Measurements from ENCODE around the gene TXNDC15.
"Not testable (repeated sequence)": the region's sequence is repeated elsewhere in the genome, so short reads cannot be mapped to it uniquely, and the experiment has no call there.

The TXNDC15 gene

DNA sequence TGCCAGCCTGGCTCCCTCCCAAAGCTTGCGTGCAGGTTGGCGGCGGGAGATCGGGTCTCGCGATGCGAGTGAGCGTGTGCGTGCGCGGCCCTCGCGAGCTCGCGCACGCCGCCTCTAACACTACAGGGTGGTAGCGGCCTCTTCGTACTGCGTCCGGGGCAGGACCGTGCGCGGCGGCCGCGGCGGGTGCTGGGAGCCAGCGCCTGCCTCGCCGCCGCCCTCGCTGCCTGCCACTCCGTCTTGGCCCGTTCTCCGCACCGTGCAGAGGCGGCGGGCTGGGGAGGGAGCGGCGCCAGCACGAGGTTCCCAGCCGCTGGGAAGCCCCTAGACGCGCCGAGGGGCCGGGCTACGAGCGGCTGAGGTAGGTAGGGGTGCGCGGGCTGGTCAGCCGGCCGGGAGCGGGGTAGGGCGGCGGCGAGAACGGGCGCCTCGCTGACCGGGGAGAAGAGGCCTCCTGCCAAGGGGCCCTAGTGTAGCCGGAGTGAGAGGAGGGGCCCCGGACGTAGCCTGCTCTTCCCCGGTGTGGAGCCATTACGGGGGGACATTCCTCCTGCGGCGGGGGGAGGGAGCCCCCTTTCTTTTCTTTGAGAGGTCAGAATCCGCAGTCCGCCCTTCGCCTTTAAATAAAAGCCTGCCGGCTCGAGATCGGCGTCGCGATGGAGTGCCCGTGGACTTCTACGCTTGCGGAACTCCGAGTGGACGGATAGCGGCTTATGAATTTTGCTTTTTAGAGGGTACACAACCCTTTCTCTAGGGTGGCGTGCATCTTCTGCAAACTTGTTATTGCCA, 28.1 kb upstream of the TXNDC15 start, which contains the start of gene C5orf24:
TSS of gene C5orf24 (plus strand) at position 117 of the 789 bp plus-strand sequence. CDS start 8,933 bp downstream, outside the sequence.
- H3K27me3 ChIP-seq (ENCODE audit: control insufficient read depth in 1 of 2, insufficient read depth in 2 of 2, low read length in 2 of 2), result no peaks in the 10 kb centered on the region
- no peaks in the 10 kb centered on the region for H3K36me3 ChIP-seq (ENCODE audit: control insufficient read depth in 2 of 2, insufficient read depth in 2 of 2, low read length in 2 of 2)
- H3K9me3 ChIP-seq (ENCODE audit: control insufficient read depth in 2 of 2, low read length in 2 of 2), result no peaks in the 10 kb centered on the region
- H3K4me1 ChIP-seq (ENCODE audit: control insufficient read depth, insufficient read depth, low read length), result peaks cover 14% of the 10 kb centered on the region
- peak within 1 kb of the TSS; percentile 77 to 89 for H3K9ac ChIP-seq (ENCODE audit: low read length in 2 of 2)
- peak within 1 kb of the TSS; percentile 86 to 93 for H3K4me3 ChIP-seq (ENCODE audit: low read length in 2 of 2)
- peak within 1 kb of the TSS; percentile 85 for H3K27ac ChIP-seq (ENCODE audit: low read length)

DNA sequence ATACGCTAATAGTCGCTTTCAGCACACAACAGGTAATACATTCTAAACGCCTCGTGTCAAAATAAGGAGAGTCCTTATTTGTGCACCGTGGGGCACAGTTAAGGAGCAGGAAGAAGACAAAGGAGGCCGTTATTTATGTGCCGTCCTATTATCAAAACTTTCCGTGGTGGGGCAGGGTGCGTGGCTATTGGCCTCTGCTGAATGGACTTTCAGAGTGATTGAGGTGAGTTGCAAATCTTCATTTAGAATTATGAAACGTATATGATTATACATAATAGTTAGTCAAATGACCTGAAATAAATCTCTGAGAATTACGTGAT, 27.6 kb upstream of the TXNDC15 start:
- Histone ChIP-seq H3K4me1 (ENCODE audit: control insufficient read depth, insufficient read depth, low read length) (peaks cover 16% of the 10 kb centered on the region), H3K4me3 (ENCODE audit: low read length in 2 of 2) (peak overlapping the region; percentile 86 to 93), H3K36me3 (ENCODE audit: control insufficient read depth in 2 of 2, insufficient read depth in 2 of 2, low read length in 2 of 2) (no peaks in the 10 kb centered on the region), H3K27ac (ENCODE audit: low read length) (peak overlapping the region; percentile 85), H3K9me3 (ENCODE audit: control insufficient read depth in 2 of 2, low read length in 2 of 2) (no peaks in the 10 kb centered on the region), H3K9ac (ENCODE audit: low read length in 2 of 2) (peak overlapping the region; percentile 77 to 89), H3K27me3 (ENCODE audit: control insufficient read depth in 1 of 2, insufficient read depth in 2 of 2, low read length in 2 of 2) (no peaks in the 10 kb centered on the region)

DNA sequence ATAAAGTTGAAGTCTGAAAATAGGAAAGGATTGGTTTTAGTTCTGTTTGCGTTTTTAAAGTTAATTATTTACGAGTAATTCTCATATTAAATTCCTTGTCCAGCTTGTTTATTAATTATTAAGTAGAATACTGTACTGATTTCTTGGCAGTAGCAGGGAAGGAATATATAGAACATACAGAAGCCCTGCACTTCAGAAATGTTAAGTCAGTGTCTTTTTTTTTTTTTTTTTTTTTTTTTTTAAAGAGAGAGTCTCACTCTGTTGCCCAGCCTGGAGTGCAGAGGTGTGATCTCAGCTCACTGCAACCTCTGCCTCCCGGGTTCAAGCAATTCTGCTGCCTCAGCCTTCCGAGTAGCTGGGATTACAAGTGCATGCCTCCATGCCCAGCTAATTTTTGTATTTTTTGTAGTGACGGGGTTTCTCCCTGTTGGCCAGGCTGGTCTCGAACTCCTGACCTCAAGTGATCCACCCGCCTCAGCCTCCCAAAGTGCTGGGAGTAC, 24.7 kb upstream of the TXNDC15 start:
- not testable (repeated sequence) for H3K36me3 ChIP-seq (ENCODE audit: control insufficient read depth in 2 of 2, insufficient read depth in 2 of 2, low read length in 2 of 2); H3K27ac ChIP-seq (ENCODE audit: low read length); H3K4me3 ChIP-seq (ENCODE audit: low read length in 2 of 2); H3K9me3 ChIP-seq (ENCODE audit: control insufficient read depth in 2 of 2, low read length in 2 of 2); H3K9ac ChIP-seq (ENCODE audit: low read length in 2 of 2); H3K27me3 ChIP-seq (ENCODE audit: control insufficient read depth in 1 of 2, insufficient read depth in 2 of 2, low read length in 2 of 2)
- H3K4me1 ChIP-seq (ENCODE audit: control insufficient read depth, insufficient read depth, low read length), result peaks cover 16% of the 10 kb centered on the region

DNA sequence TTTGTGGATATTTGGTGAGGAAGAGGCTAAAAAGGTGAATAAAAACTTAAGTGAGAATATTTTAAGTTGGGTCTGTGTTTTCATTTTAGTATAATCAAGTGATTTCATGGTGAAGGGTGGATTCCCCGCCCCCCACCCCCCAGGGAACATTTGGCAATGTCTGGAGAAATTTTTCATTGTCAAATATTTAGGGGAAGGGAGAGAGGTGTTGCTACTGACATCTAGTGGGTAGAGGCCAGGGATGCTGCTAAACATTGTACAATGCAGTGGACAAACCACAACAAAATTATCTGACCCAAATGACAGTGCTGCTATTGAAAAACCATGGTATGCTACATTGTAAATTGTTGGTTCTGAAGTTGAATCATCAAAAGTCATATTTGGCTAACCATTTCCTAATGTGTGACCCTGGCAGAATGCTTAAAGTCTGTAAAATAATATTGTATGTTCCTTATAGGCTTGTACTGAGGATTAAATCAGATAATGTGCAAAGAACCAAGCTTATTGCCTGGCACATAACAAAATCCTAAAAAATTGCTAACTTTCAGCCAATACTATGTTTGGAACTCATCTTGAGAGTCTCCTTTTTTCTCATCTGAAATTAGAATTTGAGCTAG, 22.8 kb upstream of the TXNDC15 start:
- no peak overlapping the region for H3K9ac ChIP-seq (ENCODE audit: low read length in 2 of 2)
- H3K4me3 ChIP-seq (ENCODE audit: low read length in 2 of 2), result no peak overlapping the region
- H3K27me3 ChIP-seq (ENCODE audit: control insufficient read depth in 1 of 2, insufficient read depth in 2 of 2, low read length in 2 of 2), result no peaks in the 10 kb centered on the region
- H3K27ac ChIP-seq (ENCODE audit: low read length), result no peak overlapping the region
- H3K36me3 ChIP-seq (ENCODE audit: control insufficient read depth in 2 of 2, insufficient read depth in 2 of 2, low read length in 2 of 2), result peaks cover 8 to 13% of the 10 kb centered on the region in 2 donors
- H3K4me1 ChIP-seq (ENCODE audit: control insufficient read depth, insufficient read depth, low read length), result peaks cover 16% of the 10 kb centered on the region
- H3K9me3 ChIP-seq (ENCODE audit: control insufficient read depth in 2 of 2, low read length in 2 of 2), result no peaks in the 10 kb centered on the region

DNA sequence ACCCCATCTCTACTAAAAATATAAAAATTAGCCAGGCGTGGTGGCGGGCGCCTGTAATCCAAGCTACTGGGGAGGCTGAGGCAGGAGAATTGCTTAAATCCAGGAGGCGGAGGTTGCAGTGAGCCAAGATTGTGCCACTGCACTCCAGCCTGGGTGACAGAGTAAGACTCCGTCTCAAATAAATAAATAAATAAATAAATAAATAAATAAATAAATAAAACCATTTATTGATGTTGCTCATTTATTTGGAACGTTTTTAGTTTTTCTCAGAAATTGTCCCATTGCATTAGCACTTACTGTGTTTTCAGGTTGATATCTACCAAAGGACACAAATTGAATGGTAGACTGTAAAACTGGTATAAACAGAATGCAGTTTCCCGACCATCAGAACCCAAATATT, 17.7 kb upstream of the TXNDC15 start:
- not testable (repeated sequence) for H3K9ac ChIP-seq (ENCODE audit: low read length in 2 of 2); H3K27ac ChIP-seq (ENCODE audit: low read length); H3K27me3 ChIP-seq (ENCODE audit: control insufficient read depth in 1 of 2, insufficient read depth in 2 of 2, low read length in 2 of 2); H3K9me3 ChIP-seq (ENCODE audit: control insufficient read depth in 2 of 2, low read length in 2 of 2); H3K4me3 ChIP-seq (ENCODE audit: low read length in 2 of 2); H3K4me1 ChIP-seq (ENCODE audit: control insufficient read depth, insufficient read depth, low read length)
- H3K36me3 ChIP-seq (ENCODE audit: control insufficient read depth in 2 of 2, insufficient read depth in 2 of 2, low read length in 2 of 2), result peaks cover 11 to 21% of the 10 kb centered on the region in 2 donors

DNA sequence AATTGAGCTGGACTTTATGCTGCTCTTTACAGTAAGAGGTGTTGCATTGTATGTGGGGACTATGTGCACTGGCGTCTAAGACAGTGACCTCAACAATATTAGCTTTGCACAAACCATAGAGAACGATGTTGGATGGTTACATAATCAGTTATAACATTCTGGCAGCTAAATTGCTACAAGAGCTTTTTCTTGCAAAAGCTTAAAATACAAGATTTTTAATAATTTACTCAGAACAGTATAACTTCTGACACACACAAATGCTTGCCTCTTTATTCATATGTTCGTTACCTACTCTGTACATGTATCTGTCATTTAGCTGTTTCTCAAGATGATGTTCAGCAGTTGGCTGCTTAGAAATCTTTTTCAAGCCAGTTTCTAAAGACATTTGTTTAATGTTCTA, 16.8 kb upstream of the TXNDC15 start:
- Histone ChIP-seq H3K27me3 (ENCODE audit: control insufficient read depth in 1 of 2, insufficient read depth in 2 of 2, low read length in 2 of 2) (no peaks in the 10 kb centered on the region), H3K9ac (ENCODE audit: low read length in 2 of 2) (no peak overlapping the region), H3K4me3 (ENCODE audit: low read length in 2 of 2) (no peak overlapping the region), H3K27ac (ENCODE audit: low read length) (no peak overlapping the region), H3K4me1 (ENCODE audit: control insufficient read depth, insufficient read depth, low read length) (no peaks in the 10 kb centered on the region), H3K36me3 (ENCODE audit: control insufficient read depth in 2 of 2, insufficient read depth in 2 of 2, low read length in 2 of 2) (peaks cover 11 to 20% of the 10 kb centered on the region in 2 donors), H3K9me3 (ENCODE audit: control insufficient read depth in 2 of 2, low read length in 2 of 2) (no peaks in the 10 kb centered on the region)

DNA sequence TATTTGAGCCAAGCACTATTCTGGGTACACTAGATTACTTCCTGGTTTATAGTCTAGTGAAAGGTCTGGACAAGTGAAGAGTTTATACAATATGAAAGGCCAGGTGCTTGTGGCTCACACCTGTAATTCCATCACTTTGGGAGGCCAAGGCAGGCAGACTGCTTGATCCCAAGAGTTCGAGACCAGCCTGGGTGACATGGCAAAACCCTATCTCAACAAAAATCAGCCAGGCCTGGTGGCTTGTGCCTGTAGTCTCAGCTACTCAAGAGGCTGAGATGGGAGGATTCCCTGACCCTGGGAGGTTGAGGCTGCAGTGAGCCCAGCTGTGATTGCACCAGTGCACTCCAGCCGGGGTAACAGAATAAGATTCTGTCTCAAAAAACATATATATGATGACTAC, 9.5 kb upstream of the TXNDC15 start:
- H3K9ac ChIP-seq (ENCODE audit: low read length in 2 of 2), result no peak overlapping the region
- H3K27me3 ChIP-seq (ENCODE audit: control insufficient read depth in 1 of 2, insufficient read depth in 2 of 2, low read length in 2 of 2), result no peaks in the 10 kb centered on the region
- H3K4me1 ChIP-seq (ENCODE audit: control insufficient read depth, insufficient read depth, low read length), result no peaks in the 10 kb centered on the region
- no peak overlapping the region for H3K27ac ChIP-seq (ENCODE audit: low read length)
- H3K36me3 ChIP-seq (ENCODE audit: control insufficient read depth in 2 of 2, insufficient read depth in 2 of 2, low read length in 2 of 2), result peaks cover 3 to 4% of the 10 kb centered on the region in 2 donors
- H3K4me3 ChIP-seq (ENCODE audit: low read length in 2 of 2), result no peak overlapping the region
- H3K9me3 ChIP-seq (ENCODE audit: control insufficient read depth in 2 of 2, low read length in 2 of 2), result no peaks in the 10 kb centered on the region

DNA sequence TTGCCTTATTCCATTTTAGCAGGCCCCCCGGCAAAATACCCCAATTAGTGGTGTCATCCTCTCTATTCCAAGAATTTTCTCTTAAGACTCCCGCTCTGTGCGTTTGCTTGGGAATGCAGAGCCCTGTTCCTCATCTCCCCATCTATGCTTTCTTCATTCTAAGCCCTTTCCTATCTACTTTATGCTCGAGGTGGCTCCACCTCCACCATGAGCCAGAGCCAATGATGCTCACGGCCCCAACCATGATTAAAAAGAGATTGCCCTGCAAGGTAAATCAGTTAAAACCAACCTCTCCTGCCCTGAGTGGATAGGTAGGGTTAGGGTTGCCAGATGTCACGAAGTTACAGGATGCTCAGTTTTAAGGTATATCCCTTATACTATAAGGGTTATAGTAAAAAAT, 677 bp upstream of the TXNDC15 start:
- Histone ChIP-seq H3K27ac (ENCODE audit: low read length) (peak overlapping the region; percentile 89), H3K4me3 (ENCODE audit: low read length in 2 of 2) (peak overlapping the region; percentile 93 to 94), H3K9ac (ENCODE audit: low read length in 2 of 2) (peak overlapping the region; percentile 81 to 89), H3K36me3 (ENCODE audit: control insufficient read depth in 2 of 2, insufficient read depth in 2 of 2, low read length in 2 of 2) (no peaks in the 10 kb centered on the region), H3K27me3 (ENCODE audit: control insufficient read depth in 1 of 2, insufficient read depth in 2 of 2, low read length in 2 of 2) (no peaks in the 10 kb centered on the region), H3K9me3 (ENCODE audit: control insufficient read depth in 2 of 2, low read length in 2 of 2) (no peaks in the 10 kb centered on the region), H3K4me1 (ENCODE audit: control insufficient read depth, insufficient read depth, low read length) (peaks cover 22% of the 10 kb centered on the region)

DNA sequence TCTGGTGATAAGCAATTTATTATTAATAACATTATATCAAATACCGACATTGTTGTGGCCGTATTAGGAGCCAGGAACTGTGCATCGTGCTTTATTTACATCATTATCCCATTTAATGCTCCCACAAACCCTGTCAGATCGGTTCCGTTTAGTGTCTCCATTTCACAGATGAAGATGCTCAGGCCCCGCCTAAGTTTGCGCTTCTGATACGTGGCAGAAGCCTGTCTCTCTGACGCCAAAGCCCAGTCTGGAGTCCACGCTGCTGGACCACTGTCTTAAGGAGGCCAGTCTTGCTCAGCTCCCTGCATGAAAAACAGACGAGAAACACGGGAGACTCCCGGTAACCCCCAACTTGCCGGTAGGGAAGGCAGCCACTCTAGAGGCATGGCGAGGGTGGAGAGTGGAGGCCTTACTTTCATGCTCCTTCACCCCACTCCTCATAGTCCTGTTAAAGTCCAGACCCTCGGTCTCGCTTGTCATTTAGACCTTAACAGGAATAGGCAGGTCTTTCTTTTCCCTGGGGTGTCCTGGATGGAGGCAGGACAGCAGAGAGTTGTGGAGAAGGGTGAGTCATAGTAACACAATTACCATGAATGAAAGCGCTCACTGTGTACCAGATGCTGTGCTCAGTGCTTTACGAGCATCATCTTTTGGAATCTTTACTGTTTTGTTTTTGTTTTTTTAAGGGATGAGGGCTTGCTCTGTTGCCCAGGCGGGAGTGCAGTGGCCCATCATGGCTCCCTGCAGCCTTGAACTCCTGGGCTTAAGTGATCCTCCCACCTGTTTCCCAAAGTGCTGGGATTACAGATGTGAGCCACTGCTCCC, 872 bp downstream of the TXNDC15 start:
- Histone ChIP-seq H3K9me3 (ENCODE audit: control insufficient read depth in 2 of 2, low read length in 2 of 2) (no peaks in the 10 kb centered on the region), H3K27me3 (ENCODE audit: control insufficient read depth in 1 of 2, insufficient read depth in 2 of 2, low read length in 2 of 2) (no peaks in the 10 kb centered on the region), H3K9ac (ENCODE audit: low read length in 2 of 2) (peak overlapping the region; percentile 81 to 89), H3K27ac (ENCODE audit: low read length) (peak overlapping the region; percentile 89), H3K4me3 (ENCODE audit: low read length in 2 of 2) (peak overlapping the region; percentile 93 to 94), H3K4me1 (ENCODE audit: control insufficient read depth, insufficient read depth, low read length) (peaks cover 22% of the 10 kb centered on the region), H3K36me3 (ENCODE audit: control insufficient read depth in 2 of 2, insufficient read depth in 2 of 2, low read length in 2 of 2) (no peaks in the 10 kb centered on the region)

DNA sequence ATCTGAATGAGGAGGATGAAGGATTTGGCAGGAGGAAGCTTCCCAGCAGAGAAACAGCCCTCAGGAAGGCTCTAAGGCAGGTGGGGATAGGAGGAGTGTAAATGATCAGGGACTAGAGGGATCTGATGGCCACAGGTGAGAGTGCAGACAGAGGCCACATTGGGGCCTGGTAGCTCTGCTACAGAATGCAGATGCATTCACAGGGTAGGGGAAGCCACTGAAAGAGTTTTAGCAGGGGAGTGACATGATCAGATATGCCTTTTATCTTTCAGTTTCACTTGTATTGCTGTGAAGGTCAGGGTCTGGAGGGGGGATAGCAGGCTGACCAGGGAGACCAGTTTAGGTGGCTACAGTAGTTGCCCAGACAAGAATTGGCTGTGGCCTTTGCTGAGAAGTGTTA, 3.0 kb downstream of the TXNDC15 start:
- H3K9me3 ChIP-seq (ENCODE audit: control insufficient read depth in 2 of 2, low read length in 2 of 2), result no peaks in the 10 kb centered on the region
- peaks cover 22% of the 10 kb centered on the region for H3K4me1 ChIP-seq (ENCODE audit: control insufficient read depth, insufficient read depth, low read length)
- no peaks in the 10 kb centered on the region for H3K27me3 ChIP-seq (ENCODE audit: control insufficient read depth in 1 of 2, insufficient read depth in 2 of 2, low read length in 2 of 2)
- no peaks in the 10 kb centered on the region for H3K36me3 ChIP-seq (ENCODE audit: control insufficient read depth in 2 of 2, insufficient read depth in 2 of 2, low read length in 2 of 2)
- no peak overlapping the region for H3K4me3 ChIP-seq (ENCODE audit: low read length in 2 of 2)
- H3K9ac ChIP-seq (ENCODE audit: low read length in 2 of 2), result peak overlapping the region; percentile 9 to 47
- no peak overlapping the region for H3K27ac ChIP-seq (ENCODE audit: low read length)
